ENCODE measurements around the gene STX8. TPM values are rescaled to one million over a fixed set of nuclear protein-coding genes. Genes with fewer than 3 reads are reported as not detected.

Gene STX8
- total RNA-seq, 1 donor from 2014 or later = 31.2 TPM

DNA sequence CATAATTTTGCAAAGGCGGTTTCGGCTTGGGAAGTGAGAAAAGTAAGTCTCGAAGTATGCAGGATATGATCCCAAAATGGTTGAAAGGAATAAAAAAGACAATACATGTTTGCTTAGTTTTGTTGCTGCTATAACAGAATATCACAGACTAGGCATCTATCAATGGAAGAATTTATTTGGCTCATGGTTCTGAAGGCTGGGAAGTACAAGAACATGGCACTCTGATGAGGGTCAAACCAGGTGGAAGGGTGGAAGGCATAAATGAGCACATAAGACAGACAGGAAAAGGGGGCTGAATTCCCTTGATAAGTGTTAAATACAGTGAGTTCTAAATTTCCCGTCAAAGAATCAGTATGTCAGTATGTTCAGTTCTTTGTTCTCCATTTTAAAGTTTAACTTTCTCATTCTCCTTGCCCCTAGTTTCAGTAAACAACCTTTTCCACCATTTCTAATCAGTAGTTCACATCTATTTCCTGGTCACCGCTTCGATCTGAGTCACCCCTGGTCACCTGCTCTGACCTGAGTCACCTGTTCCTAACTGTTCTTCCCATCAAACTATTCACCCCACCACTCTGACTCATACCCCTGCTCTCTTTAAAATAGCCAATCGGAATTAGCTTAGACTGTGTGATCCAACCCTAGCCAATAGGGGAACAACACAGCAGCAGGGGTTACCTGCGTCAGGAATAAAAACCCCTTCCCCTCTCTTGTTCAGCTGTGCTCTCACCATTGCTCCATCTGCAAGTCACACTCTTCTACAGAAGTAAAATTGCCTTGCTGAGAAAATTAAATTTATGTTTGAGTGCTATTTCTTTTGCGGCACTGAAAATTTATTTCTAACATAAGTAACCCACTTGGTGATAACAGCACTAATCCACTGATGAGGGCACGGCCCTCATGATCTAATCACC is 240.8 kb downstream of the STX8 start:
- TF ChIP-seq POLR2A (IDR thresholded peaks at IDR 0.05) (no peak), POLR2AphosphoS5 (IDR thresholded peaks at IDR 0.05; ENCODE audit: insufficient read depth in 1 of 2, low read depth in 1 of 2) (no peak)
- TF ChIP-seq, protein P1, sequence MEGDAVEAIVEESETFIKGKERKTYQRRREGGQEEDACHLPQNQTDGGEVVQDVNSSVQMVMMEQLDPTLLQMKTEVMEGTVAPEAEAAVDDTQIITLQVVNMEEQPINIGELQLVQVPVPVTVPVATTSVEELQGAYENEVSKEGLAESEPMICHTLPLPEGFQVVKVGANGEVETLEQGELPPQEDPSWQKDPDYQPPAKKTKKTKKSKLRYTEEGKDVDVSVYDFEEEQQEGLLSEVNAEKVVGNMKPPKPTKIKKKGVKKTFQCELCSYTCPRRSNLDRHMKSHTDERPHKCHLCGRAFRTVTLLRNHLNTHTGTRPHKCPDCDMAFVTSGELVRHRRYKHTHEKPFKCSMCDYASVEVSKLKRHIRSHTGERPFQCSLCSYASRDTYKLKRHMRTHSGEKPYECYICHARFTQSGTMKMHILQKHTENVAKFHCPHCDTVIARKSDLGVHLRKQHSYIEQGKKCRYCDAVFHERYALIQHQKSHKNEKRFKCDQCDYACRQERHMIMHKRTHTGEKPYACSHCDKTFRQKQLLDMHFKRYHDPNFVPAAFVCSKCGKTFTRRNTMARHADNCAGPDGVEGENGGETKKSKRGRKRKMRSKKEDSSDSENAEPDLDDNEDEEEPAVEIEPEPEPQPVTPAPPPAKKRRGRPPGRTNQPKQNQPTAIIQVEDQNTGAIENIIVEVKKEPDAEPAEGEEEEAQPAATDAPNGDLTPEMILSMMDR (IDR thresholded peaks at IDR 0.05) = no peak
- Histone ChIP-seq H3K27me3 (no peaks in the 10 kb centered on the region), H3K36me3 (no peaks in the 10 kb centered on the region), H3K9me3 (peaks cover 9% of the 10 kb centered on the region), H3K4me1 (no peaks in the 10 kb centered on the region), H3K27ac (no peak overlapping the region), H3K4me3 (no peak overlapping the region)
- intact Hi-C loops (cut with DNase I) = no loop called here
- no peak for DNase-seq (ENCODE audit: extremely low spot score in 2 of 2)

DNA sequence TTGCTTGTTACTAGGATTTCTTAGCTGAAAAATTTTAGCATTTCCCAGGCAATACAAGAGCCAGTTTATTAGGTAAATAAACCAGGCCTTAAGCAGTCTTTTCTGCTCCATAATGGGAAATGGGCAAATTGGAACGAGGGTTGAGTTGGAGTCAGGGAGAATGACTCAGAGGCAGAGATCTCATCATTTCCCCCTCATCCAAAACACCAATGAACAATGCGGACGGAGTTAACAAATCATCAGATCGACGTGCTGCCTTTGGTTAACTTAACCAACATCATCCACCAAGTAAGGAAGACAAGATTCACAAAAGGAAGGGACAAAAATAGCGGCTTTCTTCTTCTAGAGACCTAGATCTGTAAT is 243.5 kb downstream of the STX8 start:
- Histone ChIP-seq H3K27me3 (no peaks in the 10 kb centered on the region), H3K4me3 (no peak overlapping the region), H3K27ac (no peak overlapping the region), H3K4me1 (no peaks in the 10 kb centered on the region), H3K9me3 (peaks cover 9% of the 10 kb centered on the region), H3K36me3 (no peaks in the 10 kb centered on the region)
- no peak for DNase-seq (ENCODE audit: extremely low spot score in 2 of 2)
- TF ChIP-seq POLR2AphosphoS5 (IDR thresholded peaks at IDR 0.05; ENCODE audit: insufficient read depth in 1 of 2, low read depth in 1 of 2) = no peak
- TF ChIP-seq, protein P1 (IDR thresholded peaks at IDR 0.05) = no peak
- no peak for TF ChIP-seq POLR2A (IDR thresholded peaks at IDR 0.05)
- intact Hi-C loops (cut with DNase I) = no loop called here

DNA sequence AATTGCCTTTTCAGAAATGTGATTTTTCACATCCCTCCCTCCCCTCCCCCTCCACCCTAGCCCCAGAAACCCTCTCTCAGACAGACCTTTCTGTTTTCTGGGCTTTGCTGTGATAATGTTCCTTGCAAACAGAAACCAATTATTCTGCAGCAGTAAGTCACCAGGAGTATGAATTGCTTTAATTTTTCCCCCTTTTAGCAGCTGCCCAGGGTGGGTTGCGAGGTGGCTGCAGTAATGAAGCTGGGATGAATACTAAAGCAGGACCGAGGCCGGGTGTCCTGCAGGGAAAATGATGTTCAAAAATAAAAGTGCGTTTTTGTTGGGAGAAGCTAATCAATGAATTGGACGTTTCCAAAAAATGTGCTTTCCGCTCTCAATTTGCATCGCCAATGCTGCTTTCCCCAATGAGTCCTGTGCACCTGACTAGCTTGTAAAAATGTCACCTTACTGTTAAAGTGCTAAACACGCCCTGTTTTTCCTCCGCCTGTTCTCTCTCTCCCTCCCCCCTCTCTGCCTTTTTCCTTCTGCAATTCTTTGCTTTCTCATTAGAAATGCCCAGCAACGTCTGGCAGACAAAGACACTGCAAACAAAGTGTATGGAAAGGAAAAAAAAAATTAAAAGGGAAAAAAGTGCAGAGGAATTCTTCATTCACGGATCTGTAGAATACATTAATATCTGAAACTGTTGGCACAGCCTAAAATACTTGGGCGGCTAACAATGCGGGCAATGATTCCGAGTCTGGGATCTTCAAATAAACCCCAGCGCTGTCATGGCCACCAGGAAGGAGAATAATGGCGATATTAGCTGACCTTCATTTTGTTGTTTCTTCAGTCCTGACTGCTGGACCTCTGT is 244.1 kb downstream of the STX8 start:
- intact Hi-C loops (cut with DNase I) = no loop called here
- Histone ChIP-seq H3K4me3 (no peak overlapping the region), H3K9me3 (peaks cover 9% of the 10 kb centered on the region), H3K36me3 (no peaks in the 10 kb centered on the region), H3K27me3 (no peaks in the 10 kb centered on the region), H3K27ac (no peak overlapping the region), H3K4me1 (no peaks in the 10 kb centered on the region)
- TF ChIP-seq POLR2A (IDR thresholded peaks at IDR 0.05) = no peak
- no peak for TF ChIP-seq POLR2AphosphoS5 (IDR thresholded peaks at IDR 0.05; ENCODE audit: insufficient read depth in 1 of 2, low read depth in 1 of 2)
- TF ChIP-seq, protein P1 (IDR thresholded peaks at IDR 0.05) = no peak
- DNase-seq (ENCODE audit: extremely low spot score in 2 of 2) = no peak

DNA sequence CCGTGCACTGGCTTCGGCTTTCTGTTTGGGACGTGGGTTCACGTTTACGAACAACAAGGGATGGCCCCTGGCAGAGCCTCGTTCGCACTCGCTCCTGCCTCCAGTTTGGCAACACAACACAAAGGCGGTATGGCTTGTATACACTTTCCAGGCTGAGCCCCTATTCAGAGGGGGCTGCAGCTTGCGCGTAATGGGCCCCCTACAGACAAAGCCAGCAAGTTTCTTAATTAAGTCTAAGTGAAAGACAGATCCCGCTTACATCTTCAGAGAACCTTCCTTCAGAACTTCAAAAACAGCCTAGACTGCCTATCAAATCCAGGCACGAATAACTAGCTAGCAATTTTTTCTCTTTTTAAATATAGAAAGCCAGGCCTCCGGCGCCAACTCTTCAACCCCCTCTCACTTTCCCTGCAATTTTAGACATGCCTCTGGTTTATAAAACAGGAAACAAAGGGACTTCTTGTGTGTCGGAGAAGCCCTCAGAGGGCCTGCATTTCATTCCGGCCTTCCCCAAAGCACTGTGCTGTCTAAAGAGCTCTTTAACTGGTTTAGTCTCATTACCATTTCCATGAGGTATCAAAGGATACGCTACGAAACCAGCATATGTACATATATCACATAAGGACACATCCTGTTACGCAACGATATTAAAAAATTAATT is 244.9 kb downstream of the STX8 start:
- TF ChIP-seq, protein P1 (IDR thresholded peaks at IDR 0.05) = no peak
- TF ChIP-seq POLR2A (IDR thresholded peaks at IDR 0.05) (no peak), POLR2AphosphoS5 (IDR thresholded peaks at IDR 0.05; ENCODE audit: insufficient read depth in 1 of 2, low read depth in 1 of 2) (no peak)
- intact Hi-C loops (cut with DNase I) = no loop called here
- no peak overlapping the region for H3K4me3 ChIP-seq
- H3K27ac ChIP-seq = no peak overlapping the region
- no peaks in the 10 kb centered on the region for H3K4me1 ChIP-seq
- DNase-seq (ENCODE audit: extremely low spot score in 2 of 2) = no peak
- no peaks in the 10 kb centered on the region for H3K36me3 ChIP-seq
- no peaks in the 10 kb centered on the region for H3K27me3 ChIP-seq
- peaks cover 9% of the 10 kb centered on the region for H3K9me3 ChIP-seq

All from vagina (tissue), 2 donors.